IPS-18c (cell line): ENCODE measurements around the gene XRCC4.

Experiments used
- H3K4me3 ChIP-seq: 2 replicates; pipeline ENCODE4 v1.7.0; 2013; ENCODE audit warnings: low read depth, mild to moderate bottlenecking, low read length, moderate library complexity; ENCODE audit not compliant: insufficient read depth
- H3K9me3 ChIP-seq: one replicate; pipeline ENCODE4 v1.6.1; 2013; ENCODE audit warnings: mild to moderate bottlenecking, low read length, moderate library complexity; ENCODE audit not compliant: control insufficient read depth, insufficient read depth

Gene XRCC4

GRCh38 chr5:83099001-83099400, 21.7 kb downstream of the XRCC4 start:
- H3K9me3 ChIP-seq, result no peaks in the 10 kb centered on the region
- no peak overlapping the region for H3K4me3 ChIP-seq

- Histone ChIP-seq H3K4me3 (no peak overlapping the region), H3K9me3 (no peaks in the 10 kb centered on the region)
Measured at GRCh38 chr5:83099445-83099844, 22.1 kb downstream of the XRCC4 start.

- Histone ChIP-seq H3K4me3 (no peak overlapping the region), H3K9me3 (no peaks in the 10 kb centered on the region)
Measured at GRCh38 chr5:83101514-83101913, 24.2 kb downstream of the XRCC4 start.

GRCh38 chr5:83102364-83102980, 25.1 kb downstream of the XRCC4 start:
- no peak overlapping the region for H3K4me3 ChIP-seq
- H3K9me3 ChIP-seq, result no peaks in the 10 kb centered on the region

GRCh38 chr5:83104021-83104420, 26.7 kb downstream of the XRCC4 start:
- Histone ChIP-seq H3K4me3 (no peak overlapping the region), H3K9me3 (no peaks in the 10 kb centered on the region)

GRCh38 chr5:83107692-83108420, 30.5 kb downstream of the XRCC4 start:
- Histone ChIP-seq H3K9me3 (no peaks in the 10 kb centered on the region), H3K4me3 (no peak overlapping the region)

GRCh38 chr5:83109380-83109779, 32.0 kb downstream of the XRCC4 start:
- peaks cover 3% of the 10 kb centered on the region for H3K9me3 ChIP-seq
- no peak overlapping the region for H3K4me3 ChIP-seq

GRCh38 chr5:83115816-83116215, 38.5 kb downstream of the XRCC4 start:
- H3K4me3 ChIP-seq, result no peak overlapping the region

GRCh38 chr5:83118471-83118870, 41.1 kb downstream of the XRCC4 start:
- no peak overlapping the region for H3K4me3 ChIP-seq
- no peaks in the 10 kb centered on the region for H3K9me3 ChIP-seq

More at GRCh38 chr5:83115816-83116215, 38.5 kb downstream of the XRCC4 start:
- peaks cover 3% of the 10 kb centered on the region for H3K9me3 ChIP-seq

GRCh38 chr5:83118976-83119375, 41.6 kb downstream of the XRCC4 start:
- H3K4me3 ChIP-seq, result no peak overlapping the region
- H3K9me3 ChIP-seq, result no peaks in the 10 kb centered on the region

GRCh38 chr5:83124593-83124992, 47.2 kb downstream of the XRCC4 start:
- H3K4me3 ChIP-seq, result no peak overlapping the region
- H3K9me3 ChIP-seq, result no peaks in the 10 kb centered on the region

- Histone ChIP-seq H3K4me3 (no peak overlapping the region), H3K9me3 (no peaks in the 10 kb centered on the region)
Measured at GRCh38 chr5:83125560-83125959, 48.2 kb downstream of the XRCC4 start.

GRCh38 chr5:83126501-83126900, 49.2 kb downstream of the XRCC4 start:
- Histone ChIP-seq H3K4me3 (no peak overlapping the region), H3K9me3 (no peaks in the 10 kb centered on the region)

GRCh38 chr5:83133797-83134196, 56.5 kb downstream of the XRCC4 start:
- no peak overlapping the region for H3K4me3 ChIP-seq
- peaks cover 6% of the 10 kb centered on the region for H3K9me3 ChIP-seq

GRCh38 chr5:83142526-83142925, 65.2 kb downstream of the XRCC4 start:
- Histone ChIP-seq H3K4me3 (no peak overlapping the region), H3K9me3 (no peaks in the 10 kb centered on the region)

GRCh38 chr5:83145241-83145640, 67.9 kb downstream of the XRCC4 start:
- Histone ChIP-seq H3K9me3 (no peaks in the 10 kb centered on the region), H3K4me3 (no peak overlapping the region)

GRCh38 chr5:83145882-83146331, 68.6 kb downstream of the XRCC4 start:
- Histone ChIP-seq H3K9me3 (no peaks in the 10 kb centered on the region), H3K4me3 (no peak overlapping the region)

GRCh38 chr5:83146441-83146840, 69.1 kb downstream of the XRCC4 start:
- no peak overlapping the region for H3K4me3 ChIP-seq
- no peaks in the 10 kb centered on the region for H3K9me3 ChIP-seq
